Nephron (organoid): ENCODE data around the gene CSN3.

Source experiments
- H3K27ac Mint-ChIP-seq, 3 experiments: 2 replicates each; pipeline ENCODE4 v1.8.0; 2020; ENCODE audit warnings: mixed read lengths in 3 of 3, mild to moderate bottlenecking in 2 of 3, moderate library complexity in 1 of 3
- H3K27me3 Mint-ChIP-seq: 2 replicates; pipeline ENCODE4 v1.8.0; 2021; ENCODE audit warnings: low read depth, mild to moderate bottlenecking, moderate library complexity, mixed read lengths
- H3K36me3 Mint-ChIP-seq: 2 replicates; pipeline ENCODE4 v1.8.0; 2020; ENCODE audit warnings: low read depth, mixed read lengths
- H3K4me1 Mint-ChIP-seq: 2 replicates; pipeline ENCODE4 v1.8.0; 2020; ENCODE audit warnings: mixed read lengths
- H3K4me3 Mint-ChIP-seq, 3 experiments: 2 replicates each; pipeline ENCODE4 v1.8.0; 2020; ENCODE audit warnings: mild to moderate bottlenecking in 3 of 3, mixed read lengths in 3 of 3, moderate library complexity in 2 of 3
- H3K9me3 Mint-ChIP-seq: 2 replicates; pipeline ENCODE4 v1.8.0; 2020; ENCODE audit warnings: mixed read lengths
- CTCF ChIP-seq, 3 experiments: fragments of 200-600 bp; sonication (generic); IDR thresholded peaks; one replicate each; pipeline ENCODE4 v1.5.0; 2021; ENCODE audit warnings: antibody characterized with exemption in 3 of 3; ENCODE audit not compliant: unreplicated experiment in 3 of 3

CSN3 gene

DNA sequence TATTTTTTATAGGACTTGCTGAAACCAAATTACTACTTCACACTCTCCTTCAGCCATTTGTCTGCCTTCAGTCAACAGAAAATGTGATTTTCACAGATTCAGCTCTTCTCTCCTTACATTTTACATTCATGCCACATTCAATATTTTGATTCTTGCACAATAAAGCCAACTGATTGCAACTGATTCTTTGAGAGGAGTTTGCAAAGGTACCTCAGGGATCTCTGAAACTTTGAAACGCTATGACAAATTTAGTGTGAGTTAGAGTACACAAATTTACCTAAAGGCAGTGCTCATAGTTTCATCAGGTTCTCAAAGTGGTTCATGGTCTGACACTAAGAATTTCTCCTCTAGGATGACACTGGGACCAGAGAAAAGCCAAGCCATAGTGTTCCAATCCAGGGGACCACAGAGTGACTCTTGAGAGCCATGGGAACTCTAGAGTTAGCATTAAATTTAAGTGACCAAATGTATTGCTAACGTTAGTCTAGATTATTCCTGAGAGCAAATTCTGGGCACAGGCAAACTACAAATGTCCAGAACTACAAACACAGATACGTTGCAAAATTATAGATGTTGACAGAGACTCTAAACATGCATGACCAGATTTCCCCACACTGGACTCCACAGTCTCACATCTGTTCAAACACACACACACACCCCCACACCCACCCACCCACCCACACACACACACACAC lies 9.0 kb downstream of the CSN3 start:
- no peaks in the 10 kb centered on the region for H3K4me1 Mint-ChIP-seq
- no peaks in the 10 kb centered on the region for H3K36me3 Mint-ChIP-seq
- no peak overlapping the region for H3K27ac Mint-ChIP-seq
- H3K4me3 Mint-ChIP-seq, result no peak overlapping the region
- no peaks in the 10 kb centered on the region for H3K27me3 Mint-ChIP-seq
- H3K9me3 Mint-ChIP-seq, result no peaks in the 10 kb centered on the region
- TF ChIP-seq CTCF (IDR thresholded peaks at IDR 0.05; ENCODE audit: unreplicated experiment in 3 of 3), result no peak

DNA sequence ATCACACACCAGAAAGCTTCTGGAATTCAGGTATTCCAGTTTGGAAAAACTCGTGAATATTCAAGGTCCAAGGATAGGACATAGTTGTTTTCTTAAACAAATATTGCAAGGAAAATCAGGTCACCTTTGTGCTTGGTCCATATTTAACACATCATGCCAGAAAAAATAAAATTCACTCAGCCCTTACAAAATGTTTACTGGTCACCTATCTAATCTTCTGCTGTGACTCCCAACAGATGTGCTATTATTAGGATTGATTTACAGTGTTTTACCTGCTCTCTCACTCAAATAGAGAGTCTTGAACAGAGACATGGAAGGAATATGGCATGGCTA lies 9.5 kb downstream of the CSN3 start:
- H3K27me3 Mint-ChIP-seq, result no peaks in the 10 kb centered on the region
- H3K4me3 Mint-ChIP-seq, result no peak overlapping the region
- no peak overlapping the region for H3K27ac Mint-ChIP-seq
- H3K9me3 Mint-ChIP-seq, result no peaks in the 10 kb centered on the region
- H3K36me3 Mint-ChIP-seq, result no peaks in the 10 kb centered on the region
- no peaks in the 10 kb centered on the region for H3K4me1 Mint-ChIP-seq
- TF ChIP-seq CTCF (IDR thresholded peaks at IDR 0.05; ENCODE audit: unreplicated experiment in 3 of 3), result no peak

DNA sequence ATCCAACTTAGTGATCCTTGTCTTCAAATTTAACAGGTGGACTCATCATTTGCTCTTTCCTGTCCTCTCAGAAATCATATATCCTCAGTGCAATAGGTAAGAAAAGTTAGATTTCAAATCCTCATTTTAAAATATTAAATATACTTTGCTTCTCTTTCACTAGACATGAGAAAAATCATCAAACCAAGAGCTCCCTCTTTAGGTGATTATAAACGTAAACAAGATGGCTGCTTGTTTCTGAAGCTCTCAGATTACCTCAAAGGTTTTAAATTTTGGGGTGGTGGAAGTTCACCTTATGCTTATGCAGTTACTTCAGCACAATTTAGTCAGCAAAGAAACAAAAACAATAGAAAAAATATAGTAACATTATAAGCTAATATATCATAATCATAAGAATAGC lies 27.3 kb downstream of the CSN3 start:
- Mint-ChIP-seq H3K27me3 (no peaks in the 10 kb centered on the region), H3K4me3 (no peak overlapping the region), H3K27ac (peak overlapping the region in 1 of 3 experiments; percentile 52), H3K4me1 (no peaks in the 10 kb centered on the region), H3K9me3 (no peaks in the 10 kb centered on the region), H3K36me3 (no peaks in the 10 kb centered on the region)
- TF ChIP-seq CTCF (IDR thresholded peaks at IDR 0.05; ENCODE audit: unreplicated experiment in 3 of 3), result peak in 2 of 3 experiments; percentile 27

DNA sequence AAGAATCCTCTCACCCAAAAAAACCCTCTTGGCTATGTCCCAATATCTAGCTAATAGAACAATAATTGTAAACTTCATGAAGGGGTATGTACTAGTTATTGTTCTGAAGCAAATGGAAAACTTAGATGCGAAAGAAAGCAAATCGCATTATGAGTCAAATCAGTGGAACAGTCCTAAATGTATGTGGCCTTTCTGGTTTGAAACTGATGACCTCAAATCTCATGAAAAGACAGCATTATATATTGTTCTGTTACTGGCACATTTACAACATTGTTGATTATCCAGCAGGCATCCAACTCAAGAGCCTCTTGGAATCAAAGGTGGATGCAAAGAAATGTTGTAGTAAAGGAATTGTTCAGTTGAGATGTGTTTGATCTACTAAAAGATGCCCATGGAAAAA lies 34.7 kb downstream of the CSN3 start:
- Mint-ChIP-seq H3K4me3 (no peak overlapping the region), H3K36me3 (no peaks in the 10 kb centered on the region)

DNA sequence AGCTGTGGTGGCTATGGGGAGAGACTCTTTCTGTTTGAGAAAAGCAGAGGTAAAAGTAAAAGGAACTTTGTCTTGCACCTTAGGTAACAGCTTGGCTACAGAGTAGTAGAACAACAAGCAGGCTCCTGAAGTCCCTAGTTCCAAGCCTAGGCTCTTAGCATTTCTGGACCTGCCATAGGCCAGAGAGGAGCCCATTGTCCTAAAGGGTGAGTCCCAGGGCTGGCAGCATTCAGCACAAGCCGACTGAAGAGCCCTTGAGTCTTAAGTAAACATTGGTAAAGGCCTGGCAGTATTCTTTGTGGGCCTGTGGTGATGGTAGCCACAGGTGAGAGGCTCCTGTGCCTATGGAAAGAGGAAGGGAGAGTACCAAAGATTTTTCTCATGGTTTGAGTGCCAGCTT lies 38.2 kb downstream of the CSN3 start:
- no peaks in the 10 kb centered on the region for H3K4me1 Mint-ChIP-seq
- H3K36me3 Mint-ChIP-seq, result no peaks in the 10 kb centered on the region
- H3K9me3 Mint-ChIP-seq, result peaks cover 3% of the 10 kb centered on the region
- TF ChIP-seq CTCF (IDR thresholded peaks at IDR 0.05; ENCODE audit: unreplicated experiment in 3 of 3), result no peak
- H3K27me3 Mint-ChIP-seq, result no peaks in the 10 kb centered on the region
- no peak overlapping the region for H3K4me3 Mint-ChIP-seq
- no peak overlapping the region for H3K27ac Mint-ChIP-seq

More for the DNA sequence above, 34.7 kb downstream of the CSN3 start:
- H3K27me3 Mint-ChIP-seq, result no peaks in the 10 kb centered on the region
- H3K9me3 Mint-ChIP-seq, result no peaks in the 10 kb centered on the region
- no peak overlapping the region for H3K27ac Mint-ChIP-seq
- no peak for TF ChIP-seq CTCF (IDR thresholded peaks at IDR 0.05; ENCODE audit: unreplicated experiment in 3 of 3)
- H3K4me1 Mint-ChIP-seq, result no peaks in the 10 kb centered on the region

DNA sequence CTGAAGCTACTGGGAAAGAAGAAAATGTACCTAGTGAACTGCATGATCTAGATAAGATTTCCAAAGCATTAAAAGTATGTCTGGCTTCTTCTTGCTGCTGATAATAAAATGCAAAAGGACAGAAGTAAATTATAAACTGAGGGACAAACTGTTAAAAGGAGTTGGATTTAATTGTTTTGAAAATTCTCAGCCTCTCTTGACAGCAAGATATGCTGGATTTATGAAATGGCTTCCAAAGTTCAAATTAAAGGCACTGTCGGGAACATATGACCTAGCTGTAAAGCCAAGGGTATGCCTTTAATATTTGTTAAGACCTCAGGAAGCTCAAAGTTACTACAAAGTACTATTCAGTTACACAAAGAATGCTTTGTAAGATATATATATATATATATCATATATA lies 46.3 kb downstream of the CSN3 start:
- no peaks in the 10 kb centered on the region for H3K27me3 Mint-ChIP-seq
- peak overlapping the region; percentile 72 to 88 (median 87) for H3K27ac Mint-ChIP-seq
- TF ChIP-seq CTCF (IDR thresholded peaks at IDR 0.05; ENCODE audit: unreplicated experiment in 3 of 3), result no peak
- H3K4me3 Mint-ChIP-seq, result no peak overlapping the region
- peaks cover 3% of the 10 kb centered on the region for H3K9me3 Mint-ChIP-seq
- peaks cover 11% of the 10 kb centered on the region for H3K4me1 Mint-ChIP-seq
- H3K36me3 Mint-ChIP-seq, result no peaks in the 10 kb centered on the region
